Measurements from ENCODE around the gene PDK2. TPM values are rescaled to one million over a fixed set of nuclear protein-coding genes. Genes with fewer than 3 reads are reported as not detected.
A peak's percentile ranks its signal among the peaks of the same experiment; 100 is the strongest.

Gene PDK2
- total and polyA plus RNA-seq, 2 experiments from 2014 or later = 12.0 to 15.9 TPM

GRCh38 chr17:50099003-50099402, 3.9 kb downstream of the PDK2 start (continued):
- TF ChIP-seq, protein P1, sequence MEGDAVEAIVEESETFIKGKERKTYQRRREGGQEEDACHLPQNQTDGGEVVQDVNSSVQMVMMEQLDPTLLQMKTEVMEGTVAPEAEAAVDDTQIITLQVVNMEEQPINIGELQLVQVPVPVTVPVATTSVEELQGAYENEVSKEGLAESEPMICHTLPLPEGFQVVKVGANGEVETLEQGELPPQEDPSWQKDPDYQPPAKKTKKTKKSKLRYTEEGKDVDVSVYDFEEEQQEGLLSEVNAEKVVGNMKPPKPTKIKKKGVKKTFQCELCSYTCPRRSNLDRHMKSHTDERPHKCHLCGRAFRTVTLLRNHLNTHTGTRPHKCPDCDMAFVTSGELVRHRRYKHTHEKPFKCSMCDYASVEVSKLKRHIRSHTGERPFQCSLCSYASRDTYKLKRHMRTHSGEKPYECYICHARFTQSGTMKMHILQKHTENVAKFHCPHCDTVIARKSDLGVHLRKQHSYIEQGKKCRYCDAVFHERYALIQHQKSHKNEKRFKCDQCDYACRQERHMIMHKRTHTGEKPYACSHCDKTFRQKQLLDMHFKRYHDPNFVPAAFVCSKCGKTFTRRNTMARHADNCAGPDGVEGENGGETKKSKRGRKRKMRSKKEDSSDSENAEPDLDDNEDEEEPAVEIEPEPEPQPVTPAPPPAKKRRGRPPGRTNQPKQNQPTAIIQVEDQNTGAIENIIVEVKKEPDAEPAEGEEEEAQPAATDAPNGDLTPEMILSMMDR (conservative IDR thresholded peaks at IDR 0.05; ENCODE audit: low read depth in 2 of 2) = no peak
- no peak for TF ChIP-seq NANOG (IDR thresholded peaks at IDR 0.05; ENCODE audit: borderline replicate concordance)
- no peak for TF ChIP-seq REST (IDR thresholded peaks at IDR 0.05; ENCODE audit: unreplicated experiment)
- TF ChIP-seq, protein P2, sequence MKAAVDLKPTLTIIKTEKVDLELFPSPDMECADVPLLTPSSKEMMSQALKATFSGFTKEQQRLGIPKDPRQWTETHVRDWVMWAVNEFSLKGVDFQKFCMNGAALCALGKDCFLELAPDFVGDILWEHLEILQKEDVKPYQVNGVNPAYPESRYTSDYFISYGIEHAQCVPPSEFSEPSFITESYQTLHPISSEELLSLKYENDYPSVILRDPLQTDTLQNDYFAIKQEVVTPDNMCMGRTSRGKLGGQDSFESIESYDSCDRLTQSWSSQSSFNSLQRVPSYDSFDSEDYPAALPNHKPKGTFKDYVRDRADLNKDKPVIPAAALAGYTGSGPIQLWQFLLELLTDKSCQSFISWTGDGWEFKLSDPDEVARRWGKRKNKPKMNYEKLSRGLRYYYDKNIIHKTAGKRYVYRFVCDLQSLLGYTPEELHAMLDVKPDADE (IDR thresholded peaks at IDR 0.05) = no peak
- no peak for TF ChIP-seq JUNB (IDR thresholded peaks at IDR 0.05; ENCODE audit: unreplicated experiment)
- no peak for TF ChIP-seq CREB1 (CRISPR knock-in tag; IDR thresholded peaks at IDR 0.05; ENCODE audit: low read depth)

DNA sequence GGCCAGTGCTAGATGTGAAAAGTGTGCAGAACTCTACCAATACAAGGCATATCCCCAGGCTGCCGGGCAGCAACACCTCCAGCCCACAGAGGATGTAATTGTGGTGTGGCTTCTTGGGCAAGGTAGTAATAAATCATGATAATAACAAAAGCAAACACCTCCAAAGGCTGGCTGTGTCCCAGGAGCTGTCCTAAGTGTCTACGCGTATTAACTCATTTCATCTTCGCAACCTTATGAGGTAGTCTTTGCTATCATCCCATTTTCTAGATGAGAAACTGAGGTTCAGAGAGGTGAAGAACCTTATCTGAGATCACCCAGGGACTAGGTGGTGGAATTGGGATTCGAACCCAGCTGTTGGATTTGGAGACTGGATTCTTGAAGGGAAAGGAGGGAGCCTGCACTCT, 5.3 kb downstream of the PDK2 start:
- Histone ChIP-seq H3K4me2 (peak overlapping the region; percentile 62), H3K4me1 (ENCODE audit: insufficient read depth) (peaks cover 13% of the 10 kb centered on the region; the same call in 1 of the 2 replicates), H4K20me1 (replicated peaks; ENCODE audit: insufficient read depth) (no peaks in the 10 kb centered on the region), H3K9me2 (ENCODE audit: insufficient read depth) (no peaks in the 10 kb centered on the region), H2AFZ (no peak overlapping the region), H3F3A (replicated peaks; ENCODE audit: low read depth) (no peaks in the 10 kb centered on the region), H3K27me3 (ENCODE audit: insufficient read depth) (no peaks in the 10 kb centered on the region), H3K36me3 (ENCODE audit: insufficient read depth) (no peaks in the 10 kb centered on the region), H3K27ac (ENCODE audit: low read depth) (no peak overlapping the region), H3K4me3 (no peak overlapping the region), H3K79me2 (replicated peaks; ENCODE audit: insufficient read depth) (no peaks in the 10 kb centered on the region)
- DNase-seq (ENCODE audit: low spot score) (no peak), ATAC-seq (no peak)
- peaks cover 2% of the 10 kb centered on the region; the same call in 1 of the 3 replicates for H3K36me3 Mint-ChIP-seq (ENCODE audit: low read depth)
- H3K4me1 Mint-ChIP-seq = peaks cover 22% of the 10 kb centered on the region
- H3K4me3 Mint-ChIP-seq = peak overlapping the region; percentile 46
- no peaks in the 10 kb centered on the region for H3K9me3 Mint-ChIP-seq
- peaks cover 12% of the 10 kb centered on the region for H3K27me3 Mint-ChIP-seq (ENCODE audit: insufficient read depth, low read depth, poor library complexity)
- no peak overlapping the region for H3K27ac Mint-ChIP-seq
- TF ChIP-seq POLR2AphosphoS5 (IDR thresholded peaks at IDR 0.05; ENCODE audit: low read depth) (no peak), ZNF114 (CRISPR knock-in tag; IDR thresholded peaks at IDR 0.05) (no peak), NANOG (IDR thresholded peaks at IDR 0.05; ENCODE audit: borderline replicate concordance) (no peak), EZH2 (IDR thresholded peaks at IDR 0.05; ENCODE audit: low read depth, unreplicated experiment) (no peak), JUNB (IDR thresholded peaks at IDR 0.05; ENCODE audit: unreplicated experiment) (no peak), CREB1 (CRISPR knock-in tag; IDR thresholded peaks at IDR 0.05; ENCODE audit: low read depth) (no peak), ZNF331 (CRISPR knock-in tag; IDR thresholded peaks at IDR 0.05; ENCODE audit: low read depth) (no peak), REST (IDR thresholded peaks at IDR 0.05; ENCODE audit: unreplicated experiment) (no peak), EZH2phosphoT487 (IDR thresholded peaks at IDR 0.05; ENCODE audit: unreplicated experiment) (no peak)
- TF ChIP-seq, protein P2 (IDR thresholded peaks at IDR 0.05) = no peak
- TF ChIP-seq, protein P1 (conservative IDR thresholded peaks at IDR 0.05; ENCODE audit: low read depth in 2 of 2) = no peak
